SK-N-SH treated with all-trans-retinoic acid at 6 μM for 48 hours (cell line): ENCODE measurements around the gene VCL.
"Not testable (repeated sequence)": the region's sequence is repeated elsewhere in the genome, so short reads cannot be mapped to it uniquely, and the experiment has no call there.

ENCODE experiments used
- ATAC-seq: fragments of 200-7000 bp; cut with Tn5 transposase; 3 replicates; pipeline ENCODE4 v1.9.1; 2020; ENCODE audit warnings: mild to moderate bottlenecking, moderate library complexity
- ARNTL ChIP-seq: fragments of 450-650 bp; formaldehyde crosslinking; IDR thresholded peaks from 2 replicates; pipeline ENCODE4 v1.5.0; 2020; ENCODE audit warnings: low read depth, mild to moderate bottlenecking, moderate library complexity, borderline replicate concordance
- CSDC2 ChIP-seq: fragments of 250-450 bp; sonication (Bioruptor Pico); IDR thresholded peaks from 2 replicates; pipeline ENCODE4 v1.5.0; 2020; ENCODE audit warnings: mild to moderate bottlenecking, moderate library complexity
- ESRRG ChIP-seq: fragments of 250-450 bp; sonication (Bioruptor Pico); IDR thresholded peaks from 2 replicates; pipeline ENCODE4 v1.6.1; 2021; ENCODE audit warnings: mild to moderate bottlenecking
- GLIS3 ChIP-seq: fragments of 250-450 bp; sonication (Bioruptor Pico); IDR thresholded peaks from 2 replicates; pipeline ENCODE4 v1.5.0; 2020; ENCODE audit warnings: mild to moderate bottlenecking, moderate library complexity
- ISL1 ChIP-seq: fragments of 250-450 bp; sonication (Bioruptor Pico); IDR thresholded peaks from 2 replicates; pipeline ENCODE4 v2.1.2; 2022; ENCODE audit warnings: mild to moderate bottlenecking, moderate library complexity
- OSR1 ChIP-seq: fragments of 250-450 bp; sonication (Bioruptor Pico); IDR thresholded peaks from 2 replicates; pipeline ENCODE4 v1.8.0; 2022; ENCODE audit warnings: moderate library complexity, mild to moderate bottlenecking, inconsistent platforms
- RARB ChIP-seq: fragments of 250-450 bp; sonication (Bioruptor Pico); IDR thresholded peaks from 2 replicates; pipeline ENCODE4 v1.8.0; 2021; ENCODE audit warnings: mild to moderate bottlenecking, moderate library complexity
- SNAI2 ChIP-seq: fragments of 250-450 bp; sonication (Bioruptor Pico); IDR thresholded peaks from 2 replicates; pipeline ENCODE4 v1.5.0; 2020; ENCODE audit warnings: mild to moderate bottlenecking, moderate library complexity
- TCF4 ChIP-seq: fragments of 250-450 bp; sonication (Bioruptor Pico); IDR thresholded peaks from 2 replicates; pipeline ENCODE4 v1.8.0; 2021; ENCODE audit warnings: mild to moderate bottlenecking, moderate library complexity, borderline replicate concordance
- ZC3H10 ChIP-seq: fragments of 250-450 bp; sonication (Bioruptor Pico); IDR thresholded peaks from 2 replicates; pipeline ENCODE4 v1.5.1; 2021; ENCODE audit warnings: mild to moderate bottlenecking, moderate library complexity
- ZFP3 ChIP-seq: fragments of 250-450 bp; sonication (Bioruptor Pico); IDR thresholded peaks from 2 replicates; pipeline ENCODE4 v1.5.0; 2020; ENCODE audit warnings: mild to moderate bottlenecking, moderate library complexity
- ZFP30 ChIP-seq: fragments of 450-650 bp; formaldehyde crosslinking; IDR thresholded peaks from 2 replicates; pipeline ENCODE4 v1.5.0; 2022; ENCODE audit warnings: mild to moderate bottlenecking, moderate library complexity
- ZNF565 ChIP-seq: fragments of 450-650 bp; formaldehyde crosslinking; conservative IDR thresholded peaks from 2 replicates; pipeline ENCODE4 v1.5.0; 2020; ENCODE audit warnings: low read depth, mild to moderate bottlenecking, moderate library complexity
- ZNF70 ChIP-seq: fragments of 450-650 bp; formaldehyde crosslinking; IDR thresholded peaks from 2 replicates; pipeline ENCODE4 v1.5.0; 2020; ENCODE audit warnings: mild to moderate bottlenecking, moderate library complexity
- TF ChIP-seq, protein P1 (sequence below): fragments of 250-450 bp; sonication (Bioruptor Pico); IDR thresholded peaks from 2 replicates; pipeline ENCODE4 v1.5.1; 2020; ENCODE audit warnings: low read depth, mild to moderate bottlenecking, moderate library complexity
- TF ChIP-seq, protein P2 (sequence below): fragments of 250-450 bp; sonication (Bioruptor Pico); IDR thresholded peaks from 2 replicates; pipeline ENCODE4 v1.5.1; 2021; ENCODE audit warnings: mild to moderate bottlenecking, moderate library complexity
- TF ChIP-seq, protein P3 (sequence below): fragments of 250-450 bp; sonication (Bioruptor Pico); IDR thresholded peaks from 2 replicates; pipeline ENCODE4 v1.8.0; 2021; ENCODE audit warnings: low read depth, mild to moderate bottlenecking, moderate library complexity, borderline replicate concordance
- TF ChIP-seq, protein P4 (sequence below): fragments of 250-450 bp; sonication (Bioruptor Pico); IDR thresholded peaks from 2 replicates; pipeline ENCODE4 v1.5.0; 2020; ENCODE audit warnings: mild to moderate bottlenecking, moderate library complexity

VCL gene

DNA sequence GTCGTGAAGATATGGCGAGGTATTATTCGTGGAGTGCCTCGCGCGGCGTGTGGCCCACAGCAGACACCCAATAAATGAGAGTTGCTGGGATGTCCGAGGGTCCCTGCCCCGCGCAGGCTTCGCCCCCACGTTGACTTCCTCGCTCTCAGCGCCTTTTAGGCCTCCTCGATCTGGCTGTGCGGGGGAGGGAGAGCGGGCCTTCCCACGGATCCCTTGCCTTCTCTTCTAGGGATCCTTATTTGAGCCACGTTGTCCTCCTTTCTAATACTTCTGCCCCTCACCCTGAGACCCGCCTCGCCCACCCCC, 660 bp downstream of the VCL start:
- no peak for ATAC-seq
- TF ChIP-seq GLIS3 (no peak), CSDC2 (CRISPR knock-in tag) (no peak)

- ATAC-seq: peak; percentile 49
- no peak for TF ChIP-seq ZNF70 (CRISPR knock-in tag)
- no peak for TF ChIP-seq ESRRG (CRISPR knock-in tag)
- TF ChIP-seq SNAI2: no peak
- TF ChIP-seq ZFP30 (CRISPR knock-in tag): no peak
- TF ChIP-seq RARB (CRISPR knock-in tag): no peak
- TF ChIP-seq CSDC2 (CRISPR knock-in tag): no peak
- TF ChIP-seq, protein P1, sequence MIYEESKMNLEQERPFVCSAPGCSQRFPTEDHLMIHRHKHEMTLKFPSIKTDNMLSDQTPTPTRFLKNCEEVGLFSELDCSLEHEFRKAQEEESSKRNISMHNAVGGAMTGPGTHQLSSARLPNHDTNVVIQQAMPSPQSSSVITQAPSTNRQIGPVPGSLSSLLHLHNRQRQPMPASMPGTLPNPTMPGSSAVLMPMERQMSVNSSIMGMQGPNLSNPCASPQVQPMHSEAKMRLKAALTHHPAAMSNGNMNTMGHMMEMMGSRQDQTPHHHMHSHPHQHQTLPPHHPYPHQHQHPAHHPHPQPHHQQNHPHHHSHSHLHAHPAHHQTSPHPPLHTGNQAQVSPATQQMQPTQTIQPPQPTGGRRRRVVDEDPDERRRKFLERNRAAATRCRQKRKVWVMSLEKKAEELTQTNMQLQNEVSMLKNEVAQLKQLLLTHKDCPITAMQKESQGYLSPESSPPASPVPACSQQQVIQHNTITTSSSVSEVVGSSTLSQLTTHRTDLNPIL (CRISPR knock-in tag): no peak
- no peak for TF ChIP-seq TCF4 (CRISPR knock-in tag)
- TF ChIP-seq, protein P2, sequence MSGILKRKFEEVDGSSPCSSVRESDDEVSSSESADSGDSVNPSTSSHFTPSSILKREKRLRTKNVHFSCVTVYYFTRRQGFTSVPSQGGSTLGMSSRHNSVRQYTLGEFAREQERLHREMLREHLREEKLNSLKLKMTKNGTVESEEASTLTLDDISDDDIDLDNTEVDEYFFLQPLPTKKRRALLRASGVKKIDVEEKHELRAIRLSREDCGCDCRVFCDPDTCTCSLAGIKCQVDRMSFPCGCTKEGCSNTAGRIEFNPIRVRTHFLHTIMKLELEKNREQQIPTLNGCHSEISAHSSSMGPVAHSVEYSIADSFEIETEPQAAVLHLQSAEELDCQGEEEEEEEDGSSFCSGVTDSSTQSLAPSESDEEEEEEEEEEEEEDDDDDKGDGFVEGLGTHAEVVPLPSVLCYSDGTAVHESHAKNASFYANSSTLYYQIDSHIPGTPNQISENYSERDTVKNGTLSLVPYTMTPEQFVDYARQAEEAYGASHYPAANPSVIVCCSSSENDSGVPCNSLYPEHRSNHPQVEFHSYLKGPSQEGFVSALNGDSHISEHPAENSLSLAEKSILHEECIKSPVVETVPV (CRISPR knock-in tag): no peak
- TF ChIP-seq, protein P3, sequence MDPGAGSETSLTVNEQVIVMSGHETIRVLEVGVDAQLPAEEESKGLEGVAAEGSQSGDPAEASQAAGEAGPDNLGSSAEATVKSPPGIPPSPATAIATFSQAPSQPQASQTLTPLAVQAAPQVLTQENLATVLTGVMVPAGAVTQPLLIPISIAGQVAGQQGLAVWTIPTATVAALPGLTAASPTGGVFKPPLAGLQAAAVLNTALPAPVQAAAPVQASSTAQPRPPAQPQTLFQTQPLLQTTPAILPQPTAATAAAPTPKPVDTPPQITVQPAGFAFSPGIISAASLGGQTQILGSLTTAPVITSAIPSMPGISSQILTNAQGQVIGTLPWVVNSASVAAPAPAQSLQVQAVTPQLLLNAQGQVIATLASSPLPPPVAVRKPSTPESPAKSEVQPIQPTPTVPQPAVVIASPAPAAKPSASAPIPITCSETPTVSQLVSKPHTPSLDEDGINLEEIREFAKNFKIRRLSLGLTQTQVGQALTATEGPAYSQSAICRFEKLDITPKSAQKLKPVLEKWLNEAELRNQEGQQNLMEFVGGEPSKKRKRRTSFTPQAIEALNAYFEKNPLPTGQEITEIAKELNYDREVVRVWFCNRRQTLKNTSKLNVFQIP (CRISPR knock-in tag): no peak
- TF ChIP-seq ARNTL: no peak
- TF ChIP-seq ISL1 (CRISPR knock-in tag): no peak
- no peak for TF ChIP-seq OSR1 (CRISPR knock-in tag)
- no peak for TF ChIP-seq ZFP3
- TF ChIP-seq, protein P4, sequence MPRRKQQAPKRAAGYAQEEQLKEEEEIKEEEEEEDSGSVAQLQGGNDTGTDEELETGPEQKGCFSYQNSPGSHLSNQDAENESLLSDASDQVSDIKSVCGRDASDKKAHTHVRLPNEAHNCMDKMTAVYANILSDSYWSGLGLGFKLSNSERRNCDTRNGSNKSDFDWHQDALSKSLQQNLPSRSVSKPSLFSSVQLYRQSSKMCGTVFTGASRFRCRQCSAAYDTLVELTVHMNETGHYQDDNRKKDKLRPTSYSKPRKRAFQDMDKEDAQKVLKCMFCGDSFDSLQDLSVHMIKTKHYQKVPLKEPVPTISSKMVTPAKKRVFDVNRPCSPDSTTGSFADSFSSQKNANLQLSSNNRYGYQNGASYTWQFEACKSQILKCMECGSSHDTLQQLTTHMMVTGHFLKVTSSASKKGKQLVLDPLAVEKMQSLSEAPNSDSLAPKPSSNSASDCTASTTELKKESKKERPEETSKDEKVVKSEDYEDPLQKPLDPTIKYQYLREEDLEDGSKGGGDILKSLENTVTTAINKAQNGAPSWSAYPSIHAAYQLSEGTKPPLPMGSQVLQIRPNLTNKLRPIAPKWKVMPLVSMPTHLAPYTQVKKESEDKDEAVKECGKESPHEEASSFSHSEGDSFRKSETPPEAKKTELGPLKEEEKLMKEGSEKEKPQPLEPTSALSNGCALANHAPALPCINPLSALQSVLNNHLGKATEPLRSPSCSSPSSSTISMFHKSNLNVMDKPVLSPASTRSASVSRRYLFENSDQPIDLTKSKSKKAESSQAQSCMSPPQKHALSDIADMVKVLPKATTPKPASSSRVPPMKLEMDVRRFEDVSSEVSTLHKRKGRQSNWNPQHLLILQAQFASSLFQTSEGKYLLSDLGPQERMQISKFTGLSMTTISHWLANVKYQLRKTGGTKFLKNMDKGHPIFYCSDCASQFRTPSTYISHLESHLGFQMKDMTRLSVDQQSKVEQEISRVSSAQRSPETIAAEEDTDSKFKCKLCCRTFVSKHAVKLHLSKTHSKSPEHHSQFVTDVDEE (CRISPR knock-in tag): no peak
- TF ChIP-seq ZC3H10: no peak
- no peak for TF ChIP-seq GLIS3
Measured at GRCh38 chr10:73998929-73999691, 1.2 kb downstream of the VCL start.

GRCh38 chr10:73999703-74000102, 1.8 kb downstream of the VCL start:
- no peak for TF ChIP-seq ZNF565 (CRISPR knock-in tag)
- TF ChIP-seq ZFP30 (CRISPR knock-in tag): no peak
- 0 out of 2 replicates have a peak, but pooled peaks have one; percentile 17 for TF ChIP-seq ISL1 (CRISPR knock-in tag)
- TF ChIP-seq, protein P2 (CRISPR knock-in tag): no peak
- TF ChIP-seq SNAI2: no peak
- ATAC-seq: peak; percentile 5

GRCh38 chr10:74000244-74000643, 2.3 kb downstream of the VCL start:
- ATAC-seq: not testable (repeated sequence)
